NCI-H345 (cell line): ENCODE measurements around the gene LMO4.

Source experiments
- DNase-seq: peaks from one replicate; lab custom pipeline; 2025; lab: John Stamatoyannopoulos, UW

The LMO4 gene

DNA sequence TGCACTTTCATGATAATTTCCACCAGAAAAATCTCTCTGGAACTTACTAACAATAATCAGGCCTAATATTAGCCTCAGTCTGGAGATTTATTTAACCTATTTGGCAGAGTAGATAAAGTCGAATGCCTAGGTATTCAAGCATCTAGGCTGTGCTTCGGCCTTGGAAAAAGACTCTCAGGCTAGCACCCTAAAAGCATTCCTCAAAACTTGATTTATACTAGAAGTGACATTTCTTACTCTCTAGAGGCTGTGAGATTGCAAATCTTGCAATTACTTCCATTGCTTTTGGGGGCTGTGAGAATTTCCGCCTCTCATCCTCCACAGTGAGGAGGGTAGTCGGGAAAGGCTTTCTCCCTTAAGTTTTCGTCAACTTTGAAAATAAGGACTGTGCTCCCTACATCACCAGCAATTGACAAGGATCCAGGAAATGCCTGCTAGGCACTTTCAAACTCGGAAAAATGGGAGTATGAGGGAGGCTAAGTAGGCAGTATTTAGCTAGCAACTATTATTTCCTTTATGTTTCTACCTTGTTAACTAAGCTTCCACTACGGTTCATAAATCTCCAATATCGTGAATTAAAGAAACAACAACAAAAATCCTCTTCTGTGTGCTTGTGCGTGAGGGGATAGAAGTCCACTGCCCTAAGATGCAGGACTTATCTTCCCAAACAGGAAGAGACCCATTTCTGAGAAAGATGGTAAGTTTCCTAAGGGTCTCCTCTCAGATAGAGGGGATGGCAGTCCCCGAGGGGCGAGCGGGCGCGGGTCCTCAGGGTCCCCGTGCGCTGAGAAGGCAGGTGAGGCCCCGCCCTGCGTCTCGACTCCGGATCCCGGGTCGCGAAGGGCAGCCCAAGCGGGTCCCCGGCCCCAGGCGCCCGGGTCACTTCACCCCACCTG lies 1.1 kb upstream of the LMO4 start:
- DNase-seq, result no peak

DNA sequence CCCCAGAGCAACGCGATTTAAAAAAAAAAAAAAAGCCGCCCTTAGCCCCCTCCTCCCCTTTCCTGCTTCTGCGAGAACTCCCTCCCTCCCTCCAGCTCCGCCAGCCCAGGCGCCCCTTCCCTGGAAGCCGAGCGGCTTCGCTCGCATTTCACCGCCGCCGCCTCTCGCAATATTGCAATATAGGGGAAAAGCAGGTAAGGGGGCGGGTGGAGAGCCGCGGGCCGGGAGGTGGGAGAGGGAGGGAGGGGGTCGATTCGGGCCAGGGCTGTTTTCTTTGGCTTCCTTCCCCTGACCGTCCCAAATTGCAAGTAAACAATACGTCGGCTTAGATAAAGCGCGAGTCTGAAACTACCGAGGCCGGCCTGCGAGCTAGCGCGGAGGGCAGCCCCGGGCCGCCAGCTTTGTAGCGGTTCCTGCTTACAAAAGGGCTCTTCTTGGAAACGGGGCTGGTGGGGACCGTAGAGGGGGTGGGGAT lies 408 bp downstream of the LMO4 start:
- DNase-seq, result peak; percentile 60

DNA sequence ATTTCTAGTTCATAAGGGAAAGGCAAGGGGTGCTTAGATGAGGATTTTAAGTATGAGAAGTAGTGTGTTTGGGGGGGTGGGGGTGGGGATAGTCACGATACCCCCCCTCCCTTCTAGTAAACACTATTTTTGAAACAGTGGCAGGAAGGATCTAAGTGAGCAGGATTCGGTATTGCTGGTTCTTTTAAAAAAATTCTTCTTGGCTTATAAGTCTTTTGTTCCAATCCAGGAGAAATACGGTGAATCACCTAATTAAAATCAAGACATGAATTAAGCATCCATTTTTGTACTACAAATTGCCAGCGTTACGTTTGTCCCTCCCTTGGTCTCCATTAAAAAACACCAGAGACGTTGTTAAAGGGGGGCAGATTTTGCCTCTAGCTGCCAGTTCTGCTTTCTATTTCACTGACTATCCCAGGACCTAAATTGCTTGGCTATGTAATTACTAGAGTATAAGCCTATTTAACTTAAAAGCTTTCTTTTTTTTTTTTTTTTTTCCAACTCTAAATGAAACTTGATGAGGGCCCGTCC lies 911 bp downstream of the LMO4 start:
- peak; percentile 31 for DNase-seq

DNA sequence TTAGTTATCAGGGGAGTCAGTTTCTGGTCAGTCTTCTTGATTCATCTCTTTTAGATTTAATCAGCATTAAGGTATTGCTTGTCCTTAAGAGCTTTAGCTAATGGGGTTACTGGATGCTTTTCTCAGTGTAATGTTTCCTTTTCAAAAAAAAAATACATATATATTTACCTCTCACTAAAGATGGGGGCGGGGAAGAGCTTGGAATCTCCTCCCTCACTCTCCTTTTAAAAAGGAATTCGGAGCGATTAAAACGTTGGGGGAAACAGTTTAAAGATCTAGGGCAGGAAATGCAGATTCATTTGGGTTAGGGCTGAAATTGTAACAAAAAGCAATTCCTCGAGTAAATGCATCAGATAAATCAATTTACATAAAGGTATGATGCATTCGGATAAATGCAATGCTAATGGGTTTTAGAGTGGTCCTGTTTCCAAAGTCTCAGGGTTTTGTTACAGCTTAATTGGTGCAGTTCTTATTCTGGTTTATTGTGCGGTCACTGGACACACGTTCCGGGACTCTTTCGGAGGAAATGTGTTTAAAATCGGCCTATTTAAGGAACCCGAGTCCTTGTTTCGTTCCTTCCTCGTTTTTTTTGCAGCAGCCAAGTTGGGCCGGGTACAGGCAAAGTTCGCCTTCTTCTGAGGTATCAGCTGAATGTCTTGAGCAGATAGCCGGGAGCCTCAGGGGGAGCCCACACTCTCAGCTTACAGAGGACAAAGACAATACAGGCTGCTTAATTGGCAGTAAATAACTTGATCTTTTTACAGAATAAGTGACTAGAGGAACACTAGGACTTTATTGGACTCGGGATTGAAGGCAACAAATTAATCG lies 1.6 kb downstream of the LMO4 start:
- DNase-seq, result peak; percentile 22

DNA sequence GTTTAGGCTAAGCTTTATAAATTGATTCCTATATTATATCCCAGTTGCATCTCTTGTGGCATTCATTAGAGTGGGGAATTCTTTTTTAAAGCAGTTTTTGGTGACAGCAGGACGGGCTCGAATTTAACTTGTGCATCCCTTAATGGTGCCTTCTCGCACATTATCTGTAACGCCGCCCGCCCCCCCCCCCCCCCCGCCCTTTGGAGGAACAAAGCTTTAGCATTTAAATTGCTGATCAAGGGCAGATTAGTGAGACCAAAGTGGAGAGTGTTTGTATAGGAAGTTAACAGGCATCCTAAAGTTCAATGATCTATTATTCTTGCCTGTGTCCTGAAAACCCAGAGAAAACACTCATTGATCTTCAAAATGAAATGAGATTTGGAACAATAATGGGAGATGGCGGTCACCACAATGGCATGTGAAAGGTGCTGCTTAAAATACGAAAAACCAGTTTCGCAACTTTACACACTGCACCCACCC lies 2.2 kb downstream of the LMO4 start:
- no peak for DNase-seq

DNA sequence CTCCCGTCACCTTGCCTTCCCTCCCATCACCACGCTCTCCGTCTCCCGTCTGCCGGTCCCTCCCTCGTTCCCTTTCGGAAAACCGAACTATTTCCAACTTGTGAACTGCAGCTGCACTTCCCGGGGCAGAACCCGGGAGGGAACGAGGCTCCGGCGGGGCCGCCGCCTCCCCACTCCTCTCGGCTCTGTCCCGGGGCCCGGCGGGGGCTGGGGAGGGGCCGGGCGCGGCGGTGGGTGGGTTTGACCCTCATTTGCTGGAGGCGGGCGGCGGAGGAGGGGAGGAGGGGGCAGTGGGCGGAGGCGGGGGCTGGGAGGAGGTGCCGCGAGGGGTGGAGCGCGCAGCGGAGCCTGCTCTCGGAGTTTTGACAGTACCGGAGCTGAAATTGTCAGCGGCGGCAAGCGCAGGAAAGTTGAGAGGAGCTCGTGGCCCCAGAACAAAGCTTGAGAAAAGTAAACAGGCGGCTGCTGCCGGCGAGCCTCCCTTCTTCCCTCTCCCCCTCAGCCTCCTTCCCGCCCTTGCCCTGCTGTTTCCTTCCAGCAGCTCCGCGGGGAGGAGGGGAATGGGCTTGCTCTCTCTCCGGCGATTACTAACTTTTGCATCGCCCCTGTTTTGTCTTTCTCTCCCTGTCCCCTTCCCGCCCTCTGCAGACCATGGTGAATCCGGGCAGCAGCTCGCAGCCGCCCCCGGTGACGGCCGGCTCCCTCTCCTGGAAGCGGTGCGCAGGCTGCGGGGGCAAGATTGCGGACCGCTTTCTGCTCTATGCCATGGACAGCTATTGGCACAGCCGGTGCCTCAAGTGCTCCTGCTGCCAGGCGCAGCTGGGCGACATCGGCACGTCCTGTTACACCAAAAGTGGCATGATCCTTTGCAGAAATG lies 2.9 kb downstream of the LMO4 start:
- DNase-seq, result peak; percentile 89

DNA sequence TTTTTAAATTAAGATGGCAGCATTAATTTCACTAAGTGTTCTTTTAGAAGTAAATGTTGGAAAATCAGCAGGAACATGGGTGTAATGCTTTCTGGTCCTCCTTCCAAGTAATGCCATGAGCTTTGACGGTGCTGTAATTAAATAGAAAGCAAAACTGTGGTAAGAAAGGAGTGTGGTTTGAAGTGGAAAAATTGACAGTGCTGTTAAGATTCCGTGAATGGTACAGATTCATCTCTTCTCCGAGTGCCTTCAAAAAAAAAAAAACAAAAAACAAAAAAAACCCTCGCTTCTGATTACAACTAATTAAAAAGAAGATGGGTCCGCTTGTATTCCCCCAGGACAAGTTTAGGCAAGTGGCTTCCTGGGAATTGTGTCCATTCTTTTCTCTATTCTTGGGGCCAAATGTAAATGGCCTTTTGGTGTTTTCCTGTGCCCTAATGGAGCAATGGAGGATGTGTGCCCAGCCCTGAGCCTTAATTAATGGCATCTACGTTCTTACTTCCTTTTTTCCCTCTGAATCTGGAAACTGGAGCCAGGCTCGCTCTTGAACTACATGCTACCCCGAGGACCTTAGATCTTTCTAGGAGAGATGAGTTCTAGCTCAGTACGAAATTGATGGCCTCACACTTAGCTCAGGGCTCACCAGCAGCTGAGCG lies 5.1 kb downstream of the LMO4 start:
- DNase-seq, result no peak

DNA sequence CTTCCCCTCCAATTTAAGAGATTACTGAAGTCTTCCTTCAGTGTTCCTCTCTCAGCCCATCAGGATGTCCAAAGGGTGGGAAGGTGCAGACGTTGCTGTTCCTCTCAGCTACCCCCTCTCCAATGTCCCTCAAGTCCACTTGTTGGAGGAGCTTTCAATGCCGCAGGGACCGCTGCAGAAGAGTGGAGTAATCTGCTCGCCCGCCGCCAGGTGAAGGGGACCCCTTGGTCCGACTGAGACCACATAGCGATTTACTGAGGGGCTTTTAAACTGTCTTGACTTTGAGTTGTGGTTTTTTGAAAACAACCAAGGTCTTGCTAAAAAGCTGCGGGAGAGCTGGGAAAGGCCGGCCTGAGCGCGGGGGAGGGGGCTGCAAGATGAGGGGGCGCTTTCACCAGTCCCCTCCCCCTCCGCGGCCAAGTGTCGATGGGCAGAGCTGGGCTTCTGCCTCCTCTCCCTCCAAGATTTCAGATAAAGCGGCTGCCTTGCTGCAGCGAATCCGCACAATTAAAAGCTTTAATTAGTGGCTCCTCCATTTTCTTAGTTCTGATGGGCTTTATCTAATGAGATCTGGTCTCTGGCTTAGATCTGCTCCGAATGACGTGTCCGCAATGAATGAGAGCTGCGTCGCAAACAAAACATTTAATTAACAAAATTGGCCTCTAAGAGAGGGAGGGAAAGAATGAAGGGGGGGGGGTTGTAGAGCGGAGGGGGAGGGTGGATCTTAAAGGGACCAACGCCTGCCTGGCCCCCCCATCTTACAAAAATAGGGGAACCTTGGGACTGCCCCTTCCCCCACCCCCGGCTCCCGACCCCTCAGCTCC lies 5.9 kb downstream of the LMO4 start:
- DNase-seq, result no peak

DNA sequence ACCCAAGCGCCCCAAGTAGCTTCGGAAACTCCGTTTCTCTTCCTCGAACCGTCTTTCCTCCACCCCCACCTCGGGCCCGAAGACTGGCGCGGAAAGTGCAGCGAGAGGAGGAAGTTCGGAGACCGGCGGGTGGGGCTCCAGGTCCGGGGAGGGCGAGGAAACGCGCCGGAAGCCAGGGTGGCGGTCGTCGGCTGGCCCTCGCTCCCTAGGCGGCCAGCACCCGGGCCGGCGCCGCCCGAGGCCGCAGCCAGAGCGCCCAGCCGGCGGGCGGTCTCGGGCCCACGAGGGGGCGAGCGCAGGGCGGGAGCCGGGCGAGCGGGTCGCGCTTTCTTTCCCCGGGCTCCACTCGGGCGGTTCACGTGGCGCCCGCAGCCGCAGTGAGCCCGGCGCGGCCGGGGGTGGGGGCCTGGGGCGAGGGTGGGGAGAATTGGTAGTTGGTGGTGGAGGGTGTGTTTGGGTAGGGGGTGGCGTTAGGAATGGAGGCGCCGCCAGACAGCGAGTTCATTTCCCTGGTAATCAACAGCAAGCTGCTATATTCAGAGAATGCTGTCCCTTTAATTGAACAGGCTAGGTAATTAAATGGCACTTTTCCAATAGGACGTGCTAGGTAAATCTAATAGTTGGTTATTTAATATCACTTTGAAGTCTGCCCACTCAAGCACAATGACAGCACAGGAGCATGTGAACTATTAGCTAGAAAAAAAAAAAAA lies 6.7 kb downstream of the LMO4 start:
- DNase-seq, result peak; percentile 28

DNA sequence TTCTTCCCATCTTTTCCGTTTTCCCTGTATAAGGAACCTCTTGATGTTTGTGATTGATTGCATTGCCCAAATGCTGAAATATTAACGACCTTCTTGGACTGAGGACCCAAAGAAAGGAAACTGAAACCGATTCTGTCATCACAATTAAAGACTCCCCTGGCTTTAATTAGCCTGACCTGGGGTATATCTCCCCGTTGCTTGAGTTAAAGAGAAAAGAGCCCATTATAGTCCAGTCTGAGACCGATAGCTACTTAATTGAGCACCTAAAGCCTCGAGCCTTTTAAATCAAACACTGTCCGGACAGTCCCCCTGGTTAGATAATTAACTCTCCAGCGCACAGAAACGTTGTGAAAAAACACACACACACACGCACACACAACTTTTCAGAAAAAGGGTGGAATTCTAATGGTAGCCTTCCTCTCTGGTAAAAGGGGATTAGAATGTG lies 8.0 kb downstream of the LMO4 start:
- DNase-seq, result no peak

DNA sequence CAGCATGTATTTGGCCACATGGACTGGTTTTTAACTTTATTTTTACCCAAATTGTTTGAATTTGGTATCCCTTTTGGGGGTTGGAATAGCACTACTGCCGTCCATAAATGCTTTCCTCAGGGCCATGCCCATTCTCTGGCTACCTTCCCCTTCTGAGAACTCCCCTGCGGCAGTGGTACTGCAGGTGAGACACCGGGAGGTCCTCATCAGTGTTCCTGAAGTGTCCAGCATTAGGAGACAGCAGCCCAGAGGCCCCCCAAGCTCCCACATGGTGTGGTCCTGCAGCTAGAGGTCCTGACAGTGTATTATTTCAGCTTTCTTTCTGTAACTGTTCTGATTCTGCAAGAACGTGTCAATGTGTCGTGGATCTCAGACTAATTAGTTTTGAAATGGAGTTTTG lies 8.9 kb downstream of the LMO4 start:
- no peak for DNase-seq

DNA sequence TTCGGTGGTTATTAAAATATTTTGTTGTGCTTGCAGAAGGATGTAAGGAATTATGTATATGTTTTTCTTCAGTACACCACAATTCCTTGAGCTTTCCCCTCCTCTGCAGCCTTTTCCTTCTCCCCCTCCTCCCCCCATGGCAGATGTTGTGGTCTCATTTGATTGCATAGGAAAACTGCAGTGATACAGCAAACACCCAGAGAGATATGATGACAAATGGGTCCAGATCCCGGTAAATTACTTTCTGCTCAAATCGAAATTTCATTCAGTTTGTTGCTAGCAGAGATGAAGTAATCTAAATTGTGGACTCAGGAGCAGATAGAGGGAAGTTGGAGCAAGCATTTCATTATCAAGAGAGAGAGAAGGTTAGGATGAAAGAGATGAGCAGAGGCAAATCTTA lies 9.9 kb downstream of the LMO4 start:
- DNase-seq, result no peak

DNA sequence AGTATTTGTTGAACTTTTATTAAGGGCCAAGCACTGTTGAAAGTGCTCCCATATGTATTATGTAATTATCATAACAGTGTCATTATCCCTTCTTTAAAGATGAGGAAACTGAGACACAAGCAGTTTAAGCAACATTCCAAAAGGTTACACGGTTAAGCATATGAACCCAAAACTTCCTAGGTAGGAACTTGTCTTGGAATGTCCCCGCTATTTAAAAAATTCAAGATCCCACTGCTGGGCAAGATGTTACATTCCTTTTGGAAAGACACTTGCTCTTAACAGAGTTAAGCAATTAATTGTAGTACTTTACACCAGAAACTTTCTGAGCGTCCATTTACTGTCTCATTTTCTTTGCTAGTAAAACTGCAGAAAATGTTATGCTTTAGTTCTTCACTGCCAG lies 15.6 kb downstream of the LMO4 start:
- DNase-seq, result no peak

DNA sequence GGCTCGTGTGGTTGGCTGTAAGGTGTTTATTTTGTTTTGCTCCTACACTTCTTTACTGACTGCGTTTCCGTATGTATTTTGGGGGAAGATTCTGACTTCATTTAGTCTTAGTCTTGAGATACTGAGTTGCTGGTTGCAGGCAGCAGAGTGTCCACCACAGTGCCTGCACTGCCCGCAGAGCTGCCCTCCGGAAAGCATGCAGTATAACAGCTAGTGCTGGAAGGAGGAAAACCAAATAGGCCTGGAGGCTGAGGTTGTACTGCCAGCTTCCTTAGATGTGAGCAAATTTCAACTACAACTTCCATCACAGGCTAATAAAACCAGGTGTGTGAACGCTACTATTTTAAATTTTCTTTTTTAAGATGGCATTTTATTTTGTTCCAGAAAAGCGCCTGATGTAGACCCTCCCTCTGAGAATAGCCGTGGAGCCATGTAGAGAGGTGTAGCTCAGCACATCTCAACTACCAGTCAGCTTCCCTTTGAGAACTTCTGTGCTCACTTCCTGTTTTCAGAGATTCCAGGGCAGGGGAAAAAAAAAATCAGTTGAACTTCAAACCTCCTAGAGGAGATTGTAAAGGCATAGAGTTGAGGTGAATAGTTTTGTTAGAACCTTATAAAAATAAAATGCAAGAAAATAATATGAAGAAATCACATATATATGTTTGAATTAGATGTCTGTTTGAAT lies 17.6 kb downstream of the LMO4 start:
- DNase-seq, result no peak

DNA sequence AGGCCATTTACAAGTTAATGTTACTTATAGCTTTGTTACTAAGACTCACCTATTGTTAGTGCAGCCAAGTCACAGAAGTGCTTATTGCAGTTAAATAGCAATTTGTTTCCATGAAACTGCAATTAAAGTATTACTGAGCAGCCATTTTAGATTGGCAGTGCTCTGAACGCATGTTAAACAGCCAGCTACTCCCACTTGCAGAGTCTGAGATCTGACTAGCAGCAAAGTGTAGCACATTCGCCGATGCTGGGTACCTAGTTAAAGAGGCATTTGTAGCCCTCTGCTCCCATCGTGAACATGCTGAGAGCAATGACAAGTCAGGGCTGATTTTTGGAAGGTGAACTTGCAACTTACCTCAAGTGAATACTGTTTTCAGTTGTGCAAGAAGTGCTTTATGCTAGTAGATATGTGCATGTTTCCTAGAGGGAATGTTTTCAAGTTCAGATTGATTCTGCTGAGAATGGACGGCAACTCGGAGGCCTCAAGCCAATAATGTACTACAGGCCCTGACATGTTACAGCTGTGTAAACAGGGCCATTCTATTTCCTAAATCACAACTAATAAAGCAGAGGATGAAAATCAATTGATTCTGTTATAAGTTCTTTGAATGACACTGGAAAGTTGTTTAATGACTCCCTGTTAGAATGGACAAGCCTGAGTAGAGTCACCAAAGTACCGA lies 19.8 kb downstream of the LMO4 start:
- DNase-seq, result peak; percentile 35

DNA sequence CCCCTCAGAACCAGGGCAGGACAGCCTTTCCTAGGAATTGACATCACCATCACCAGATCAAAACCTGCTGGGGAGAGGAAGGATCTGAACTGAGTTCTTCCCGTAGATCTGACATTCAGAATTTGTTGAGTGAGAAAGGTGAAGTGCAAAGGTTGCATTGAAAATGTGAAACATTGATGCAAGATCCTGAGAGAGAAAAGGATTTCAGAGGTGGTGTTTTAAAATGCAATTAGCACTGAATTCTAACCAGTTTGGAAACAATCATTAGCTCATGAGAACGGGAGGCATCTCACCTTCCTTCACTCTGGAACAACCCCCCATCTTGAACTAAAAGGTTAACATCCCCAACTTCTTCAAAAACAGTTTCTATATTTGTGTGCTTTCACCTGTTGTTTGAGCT lies 20.4 kb downstream of the LMO4 start:
- no peak for DNase-seq

DNA sequence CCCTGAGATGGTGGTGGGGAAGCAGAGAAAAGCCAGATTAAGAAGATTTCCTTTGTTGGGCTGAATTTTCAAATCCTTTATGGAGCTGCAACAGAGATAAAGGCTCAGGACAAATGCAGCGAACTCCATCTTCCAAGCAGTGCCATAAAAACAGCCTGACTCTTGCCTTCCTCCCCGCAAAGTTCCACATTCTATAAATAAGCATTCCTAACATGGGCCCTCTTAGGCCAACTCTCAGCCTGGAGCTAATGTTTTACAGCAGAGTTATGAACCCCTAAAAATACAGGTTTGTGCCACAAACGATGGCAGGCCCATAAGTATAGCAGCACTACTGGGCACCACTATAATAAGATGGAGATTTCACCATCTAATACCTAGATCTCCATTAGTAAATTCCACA lies 27.2 kb downstream of the LMO4 start:
- DNase-seq, result no peak

DNA sequence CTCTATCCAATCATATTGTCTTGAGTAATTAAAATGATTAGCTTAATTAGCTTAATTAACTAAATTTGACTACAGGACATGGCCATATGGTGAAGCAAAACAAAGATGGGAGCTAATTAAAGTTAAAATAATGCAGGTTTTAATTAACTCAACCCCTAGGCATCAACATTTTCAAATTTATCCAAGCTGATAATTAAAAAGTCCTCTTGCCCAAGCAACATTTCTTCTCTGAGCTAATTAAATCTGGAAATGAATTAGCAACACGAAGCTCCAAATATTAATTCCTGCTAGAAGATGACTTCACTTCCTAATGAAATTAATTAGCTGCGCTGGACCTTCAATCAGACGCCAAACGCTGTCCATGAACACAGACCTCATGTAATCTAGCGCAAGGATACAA lies 27.9 kb downstream of the LMO4 start:
- no peak for DNase-seq
